ENCODE results near the gene IQCC.

IQCC gene

GRCh38 chr1:32224285-32224684 is 18.8 kb downstream of the IQCC start:
- DNase-seq: no peak

GRCh38 chr1:32228771-32229170 is 23.3 kb downstream of the IQCC start:
- DNase-seq: no peak

GRCh38 chr1:32231843-32232432 is 26.5 kb downstream of the IQCC start:
- no peak for DNase-seq

GRCh38 chr1:32232558-32233304 is 27.3 kb downstream of the IQCC start:
- DNase-seq: no peak

GRCh38 chr1:32234792-32235191 is 29.3 kb downstream of the IQCC start:
- DNase-seq: no peak

GRCh38 chr1:32239337-32239736 is 33.9 kb downstream of the IQCC start:
- no peak for DNase-seq

GRCh38 chr1:32239790-32240139 is 34.3 kb downstream of the IQCC start:
- no peak for DNase-seq

GRCh38 chr1:32240140-32240951 is 34.9 kb downstream of the IQCC start:
- peak; percentile 11 for DNase-seq

- DNase-seq: no peak
These were observed 35.7 kb downstream of the IQCC start for GRCh38 chr1:32241001-32241763.

- peak; percentile 65 for DNase-seq
These were observed 36.9 kb downstream of the IQCC start for GRCh38 chr1:32242341-32242851.

- DNase-seq: no peak
These were observed 41.4 kb downstream of the IQCC start, which contains the start of gene FAM167B for GRCh38 chr1:32246888-32247273. Gene FAM167B (plus strand): TSS chr1:32247222. CDS start chr1:32247422, 200 bp downstream.

- no peak for DNase-seq
These were observed 42.0 kb downstream of the IQCC start for GRCh38 chr1:32247452-32247851.

GRCh38 chr1:32247983-32248889 is 42.8 kb downstream of the IQCC start:
- DNase-seq: peak; percentile 23

- DNase-seq: peak; percentile 8
These were observed 44.5 kb downstream of the IQCC start for GRCh38 chr1:32249831-32250525.

- no peak for DNase-seq
These were observed 45.6 kb downstream of the IQCC start, which contains the start of gene LCK for GRCh38 chr1:32250893-32251716. Gene LCK (plus strand): TSS chr1:32251265. CDS start chr1:32274330, 23,065 bp downstream.

- no peak for DNase-seq
These were observed 49.9 kb downstream of the IQCC start for GRCh38 chr1:32255072-32256071.

- DNase-seq: no peak
These were observed 51.2 kb downstream of the IQCC start for GRCh38 chr1:32256473-32257226.

GRCh38 chr1:32257227-32257508 is 51.7 kb downstream of the IQCC start:
- DNase-seq: no peak

Data from MV-4-11 (cell line).